ENCODE results near the gene BCR. TPM values are rescaled to one million over a fixed set of nuclear protein-coding genes. Genes with fewer than 3 reads are reported as not detected.

BCR gene
- total RNA-seq (97.7 TPM), polyA plus RNA-seq (ENCODE audit: insufficient read depth, low read depth, low replicate concordance) (45.0 TPM)
- long read RNA-seq, donor 1, full-length matches to known transcripts, result 1 of 1 reads
- long read RNA-seq, donor 1, partial matches to known transcripts, result 0 of 1 reads
- long read RNA-seq, donor 1, other reads (novel, unspliced or antisense), result 0 of 1 reads
- long read RNA-seq, donor 2, full-length matches to known transcripts, result 4 of 4 reads
- long read RNA-seq, donor 2, partial matches to known transcripts, result 0 of 4 reads
- long read RNA-seq, donor 2, other reads (novel, unspliced or antisense), result 0 of 4 reads
- long read RNA-seq, donor 3, full-length matches to known transcripts, result 3 of 3 reads
- long read RNA-seq, donor 3, partial matches to known transcripts, result 0 of 3 reads
- long read RNA-seq, donor 3, other reads (novel, unspliced or antisense), result 0 of 3 reads
- long read RNA-seq, donor 4, full-length matches to known transcripts, result 2 of 2 reads
- long read RNA-seq, donor 4, partial matches to known transcripts, result 0 of 2 reads
- long read RNA-seq, donor 4, other reads (novel, unspliced or antisense), result 0 of 2 reads
- long read RNA-seq, donor 5, result 0 reads
- long read RNA-seq, donor 6, result 0 reads
- long read RNA-seq, donor 7, full-length matches to known transcripts, result 60 of 166 reads
- long read RNA-seq, donor 7, partial matches to known transcripts, result 74 of 166 reads
- long read RNA-seq, donor 7, other reads (novel, unspliced or antisense), result 32 of 166 reads
- long read RNA-seq, donor 8, full-length matches to known transcripts, result 1 of 1 reads
- long read RNA-seq, donor 8, partial matches to known transcripts, result 0 of 1 reads
- long read RNA-seq, donor 8, other reads (novel, unspliced or antisense), result 0 of 1 reads
- long read RNA-seq, donor 9, full-length matches to known transcripts, result 1 of 1 reads
- long read RNA-seq, donor 9, partial matches to known transcripts, result 0 of 1 reads
- long read RNA-seq, donor 9, other reads (novel, unspliced or antisense), result 0 of 1 reads
- long read RNA-seq, donor 10, partial matches to known transcripts, result 0 of 1 reads
- long read RNA-seq, donor 10, other reads (novel, unspliced or antisense), result 0 of 1 reads

- Histone ChIP-seq H3K36me3 (ENCODE audit: control insufficient read depth in 2 of 3, insufficient read depth in 3 of 3, low read length in 3 of 3) (no peaks in the 10 kb centered on the region), H3K4me3 (ENCODE audit: low read length in 3 of 3) (peak within 1 kb of the TSS; percentile 56 to 84 (median 82)), H3K9me3 (ENCODE audit: control insufficient read depth in 2 of 3, insufficient read depth in 1 of 3, low read length in 3 of 3) (no peaks in the 10 kb centered on the region), H3K4me1 (ENCODE audit: control insufficient read depth in 2 of 3, insufficient read depth in 2 of 3, low read depth in 1 of 3, low read length in 3 of 3) (peaks cover 0 to 37% (median 28%) of the 10 kb centered on the region in 3 donors), H3K9ac (ENCODE audit: low read length in 3 of 3) (peak within 1 kb of the TSS in 2 of 3 donors; percentile 51 to 89), H3K27ac (ENCODE audit: low read depth in 2 of 2, low read length in 2 of 2) (peak within 1 kb of the TSS; percentile 78 to 87), H3K27me3 (ENCODE audit: control insufficient read depth, insufficient read depth, low read length) (no peaks in the 10 kb centered on the region)
- FAIRE-seq (no peak), DNase-seq (peak; percentile 61 to 90 (median 82))
- TF ChIP-seq CTCF (IDR thresholded peaks at IDR 0.05; ENCODE audit: borderline replicate concordance, extremely low read depth, insufficient read depth), result no peak
- intact Hi-C loops (cut with DNase I), result no loop called here
These were observed at the start of gene BCR for GRCh38 chr22:23180301-23180892. BCR (plus strand) TSS chr22:23180509; CDS start chr22:23180961, 452 bp downstream.

- peaks cover 0 to 4% (median 0%) of the 10 kb centered on the region in 3 donors for H3K4me1 ChIP-seq (ENCODE audit: control insufficient read depth in 2 of 3, insufficient read depth in 2 of 3, low read depth in 1 of 3, low read length in 3 of 3)
- H3K4me3 ChIP-seq (ENCODE audit: low read length in 3 of 3), result no peak overlapping the region
- H3K27ac ChIP-seq (ENCODE audit: low read depth in 2 of 2, low read length in 2 of 2), result no peak overlapping the region
- no peaks in the 10 kb centered on the region for H3K9me3 ChIP-seq (ENCODE audit: control insufficient read depth in 2 of 3, insufficient read depth in 1 of 3, low read length in 3 of 3)
- intact Hi-C loops (cut with DNase I), result no loop called here
- peak in 1 of 5 donors; percentile 42 for DNase-seq
- no peak overlapping the region for H3K9ac ChIP-seq (ENCODE audit: low read length in 3 of 3)
- no peak for TF ChIP-seq CTCF (IDR thresholded peaks at IDR 0.05; ENCODE audit: borderline replicate concordance, extremely low read depth, insufficient read depth)
- no peak for FAIRE-seq
- no peaks in the 10 kb centered on the region for H3K36me3 ChIP-seq (ENCODE audit: control insufficient read depth in 2 of 3, insufficient read depth in 3 of 3, low read length in 3 of 3)
- H3K27me3 ChIP-seq (ENCODE audit: control insufficient read depth, insufficient read depth, low read length), result no peaks in the 10 kb centered on the region
These were observed 49.6 kb upstream of the BCR start for GRCh38 chr22:23130697-23131096.

GRCh38 chr22:23131931-23132330 lies 48.4 kb upstream of the BCR start:
- Histone ChIP-seq H3K27me3 (ENCODE audit: control insufficient read depth, insufficient read depth, low read length) (no peaks in the 10 kb centered on the region), H3K9ac (ENCODE audit: low read length in 3 of 3) (no peak overlapping the region), H3K4me1 (ENCODE audit: control insufficient read depth in 2 of 3, insufficient read depth in 2 of 3, low read depth in 1 of 3, low read length in 3 of 3) (peaks cover 0 to 4% (median 0%) of the 10 kb centered on the region in 3 donors), H3K4me3 (ENCODE audit: low read length in 3 of 3) (no peak overlapping the region), H3K9me3 (ENCODE audit: control insufficient read depth in 2 of 3, insufficient read depth in 1 of 3, low read length in 3 of 3) (no peaks in the 10 kb centered on the region), H3K27ac (ENCODE audit: low read depth in 2 of 2, low read length in 2 of 2) (no peak overlapping the region), H3K36me3 (ENCODE audit: control insufficient read depth in 2 of 3, insufficient read depth in 3 of 3, low read length in 3 of 3) (no peaks in the 10 kb centered on the region)
- intact Hi-C loops (cut with DNase I), result no loop called here
- no peak for TF ChIP-seq CTCF (IDR thresholded peaks at IDR 0.05; ENCODE audit: borderline replicate concordance, extremely low read depth, insufficient read depth)
- DNase-seq (no peak), FAIRE-seq (no peak)
